GM06990 (cell line): ENCODE data around the gene CD151.
A peak's percentile ranks its signal among the peaks of the same experiment; 100 is the strongest.

ENCODE experiments used
- DNase-seq: peaks from one replicate; pipeline ENCODE4 v3.0.0-alpha.2; 2011; ENCODE audit not compliant: insufficient read length; ENCODE audit errors: extremely low read depth
- H3K27me3 ChIP-seq: replicated peaks from 2 replicates; pipeline ENCODE4 v1.6.0; 2011; ENCODE audit warnings: low read length; ENCODE audit not compliant: control insufficient read depth, insufficient read depth
- H3K36me3 ChIP-seq: 2 replicates; pipeline ENCODE4 v1.5.1; 2011; ENCODE audit warnings: low read length; ENCODE audit not compliant: control insufficient read depth, insufficient read depth
- H3K4me3 ChIP-seq: replicated peaks from 2 replicates; pipeline ENCODE4 v1.5.1; 2011; ENCODE audit warnings: low read depth, mild to moderate bottlenecking, control low read depth, low read length
- TF ChIP-seq, protein P1 (sequence below): IDR thresholded peaks from 2 replicates; pipeline ENCODE4 v1.5.1; 2011; ENCODE audit warnings: low read length, control low read depth, mild to moderate bottlenecking, inconsistent platforms; ENCODE audit not compliant: insufficient read depth, poor library complexity, severe bottlenecking

The CD151 gene

GRCh38 chr11:825366-826226, 7.2 kb upstream of the CD151 start:
- Histone ChIP-seq H3K27me3 (no peaks in the 10 kb centered on the region), H3K4me3 (no peak overlapping the region), H3K36me3 (peaks cover 4% of the 10 kb centered on the region; the same call in 1 of the 2 replicates)
- DNase-seq: no peak
- TF ChIP-seq, protein P1, sequence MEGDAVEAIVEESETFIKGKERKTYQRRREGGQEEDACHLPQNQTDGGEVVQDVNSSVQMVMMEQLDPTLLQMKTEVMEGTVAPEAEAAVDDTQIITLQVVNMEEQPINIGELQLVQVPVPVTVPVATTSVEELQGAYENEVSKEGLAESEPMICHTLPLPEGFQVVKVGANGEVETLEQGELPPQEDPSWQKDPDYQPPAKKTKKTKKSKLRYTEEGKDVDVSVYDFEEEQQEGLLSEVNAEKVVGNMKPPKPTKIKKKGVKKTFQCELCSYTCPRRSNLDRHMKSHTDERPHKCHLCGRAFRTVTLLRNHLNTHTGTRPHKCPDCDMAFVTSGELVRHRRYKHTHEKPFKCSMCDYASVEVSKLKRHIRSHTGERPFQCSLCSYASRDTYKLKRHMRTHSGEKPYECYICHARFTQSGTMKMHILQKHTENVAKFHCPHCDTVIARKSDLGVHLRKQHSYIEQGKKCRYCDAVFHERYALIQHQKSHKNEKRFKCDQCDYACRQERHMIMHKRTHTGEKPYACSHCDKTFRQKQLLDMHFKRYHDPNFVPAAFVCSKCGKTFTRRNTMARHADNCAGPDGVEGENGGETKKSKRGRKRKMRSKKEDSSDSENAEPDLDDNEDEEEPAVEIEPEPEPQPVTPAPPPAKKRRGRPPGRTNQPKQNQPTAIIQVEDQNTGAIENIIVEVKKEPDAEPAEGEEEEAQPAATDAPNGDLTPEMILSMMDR: no peak

GRCh38 chr11:826227-826621, 6.5 kb upstream of the CD151 start:
- Histone ChIP-seq H3K36me3 (peaks cover 4% of the 10 kb centered on the region; the same call in 1 of the 2 replicates), H3K27me3 (no peaks in the 10 kb centered on the region), H3K4me3 (no peak overlapping the region)
- DNase-seq: no peak
- TF ChIP-seq, protein P1: no peak

DNA sequence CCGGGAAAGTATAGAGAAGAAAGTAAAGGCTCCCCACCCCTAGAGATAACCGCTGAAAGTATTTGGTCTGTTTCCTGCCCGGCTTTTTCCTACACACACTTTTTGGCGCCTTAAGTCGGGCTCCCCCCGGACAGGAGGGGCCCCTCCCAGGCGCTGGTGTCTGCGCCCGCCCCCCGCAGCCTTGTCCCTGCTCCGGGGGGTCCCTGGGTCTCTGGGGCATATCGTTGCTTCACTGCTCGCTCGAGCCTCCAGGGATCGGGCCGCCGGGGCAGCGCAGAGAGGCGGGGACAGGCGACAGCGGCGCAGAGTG, 6.0 kb upstream of the CD151 start:
- Histone ChIP-seq H3K4me3 (peak overlapping the region; percentile 67), H3K27me3 (peaks cover 1% of the 10 kb centered on the region; the same call in 1 of the 2 replicates)

DNA sequence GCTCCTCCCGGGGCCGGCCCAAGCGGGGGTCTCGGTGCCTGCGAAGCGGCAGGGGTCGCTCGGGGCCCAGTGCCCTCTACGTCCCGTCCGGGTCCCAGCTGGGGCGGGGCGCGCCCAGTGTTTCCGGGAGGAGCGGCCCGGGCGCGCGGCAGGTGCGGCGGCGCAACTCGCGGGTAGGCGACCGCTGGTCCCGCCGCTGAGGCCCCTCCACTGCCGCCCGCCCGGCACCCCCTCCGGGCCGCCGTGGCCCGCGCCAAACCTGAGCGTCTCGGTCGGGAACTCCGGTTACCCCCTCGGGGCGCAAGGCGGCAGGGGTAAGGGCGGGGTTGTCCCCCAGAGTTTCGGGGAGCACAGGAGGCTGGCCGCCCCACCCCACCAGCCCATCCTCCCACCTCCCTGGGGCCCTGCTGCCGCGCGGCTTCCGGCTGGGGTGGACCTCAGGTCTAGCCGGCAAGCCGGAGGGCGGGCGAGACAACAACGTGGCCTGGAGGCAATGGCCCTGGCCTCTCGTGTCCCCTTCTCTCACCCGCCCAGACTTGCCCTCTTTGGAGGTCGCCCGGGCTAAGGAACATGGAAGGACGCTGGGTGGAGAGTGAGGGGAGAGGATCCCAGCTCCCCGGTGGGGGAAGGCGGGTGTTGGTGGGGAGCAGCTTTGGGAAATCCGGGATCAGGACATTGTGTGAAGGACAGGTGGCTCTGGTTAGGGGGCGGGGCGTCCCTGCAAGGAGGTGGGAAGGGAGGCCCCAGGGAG, 5.4 kb upstream of the CD151 start:
- TF ChIP-seq, protein P1: no peak
- H3K36me3 ChIP-seq: peaks cover 4% of the 10 kb centered on the region; the same call in 1 of the 2 replicates
- DNase-seq: peak; percentile 82
- peak overlapping the region; percentile 67 for H3K4me3 ChIP-seq
- peaks cover 1% of the 10 kb centered on the region; the same call in 1 of the 2 replicates for H3K27me3 ChIP-seq

More for the DNA sequence above, 6.0 kb upstream of the CD151 start:
- H3K36me3 ChIP-seq: peaks cover 4% of the 10 kb centered on the region; the same call in 1 of the 2 replicates
- TF ChIP-seq, protein P1: no peak
- DNase-seq: no peak

GRCh38 chr11:827897-828192, 4.9 kb upstream of the CD151 start, which contains the start of gene CRACR2B:
CRACR2B (plus strand) TSS chr11:827919; CDS start chr11:828608, 689 bp downstream.
- Histone ChIP-seq H3K27me3 (peaks cover 1% of the 10 kb centered on the region; the same call in 1 of the 2 replicates), H3K36me3 (0 out of 2 replicates have a peak, but pooled peaks cover 2% of the 10 kb centered on the region), H3K4me3 (peak within 1 kb of the TSS; percentile 67)
- TF ChIP-seq, protein P1: no peak
- no peak for DNase-seq
